ENCODE results near the gene ZRANB3. TPM values are rescaled to one million over a fixed set of nuclear protein-coding genes. Genes with fewer than 3 reads are reported as not detected.

The ZRANB3 gene
- total RNA-seq, 6 donors from 2014 or later = 1.00 to 4.0 (median 2.0) TPM

- WGBS, 2 donors = 100% methylated on average over 2 of the region's 2 CpGs
- H3K9me3 ChIP-seq = no peaks in the 10 kb centered on the region
- H3K27ac ChIP-seq = no peak overlapping the region
- H3K4me3 ChIP-seq = no peak overlapping the region
- TF ChIP-seq EP300 (IDR thresholded peaks at IDR 0.05) (no peak), POLR2AphosphoS5 (IDR thresholded peaks at IDR 0.05) (no peak), POLR2A (IDR thresholded peaks at IDR 0.05) (no peak), CTCF (IDR thresholded peaks at IDR 0.05) (no peak)
- no peak for DNase-seq
- no peak for ATAC-seq (ENCODE audit: low FRiP score in 2 of 2)
- H3K4me1 ChIP-seq = no peaks in the 10 kb centered on the region
- H3K36me3 ChIP-seq = no peaks in the 10 kb centered on the region
- H3K27me3 ChIP-seq = no peaks in the 10 kb centered on the region
Observed at GRCh38 chr2:135238651-135239050, 292.4 kb downstream of the ZRANB3 start.

- Histone ChIP-seq H3K9me3 (no peaks in the 10 kb centered on the region), H3K4me1 (no peaks in the 10 kb centered on the region), H3K27ac (no peak overlapping the region), H3K4me3 (no peak overlapping the region), H3K27me3 (no peaks in the 10 kb centered on the region), H3K36me3 (no peaks in the 10 kb centered on the region)
- DNase-seq = no peak
- no peak for ATAC-seq (ENCODE audit: low FRiP score in 2 of 2)
- TF ChIP-seq EP300 (IDR thresholded peaks at IDR 0.05) = no peak
- TF ChIP-seq POLR2A (IDR thresholded peaks at IDR 0.05) = no peak
- TF ChIP-seq CTCF (IDR thresholded peaks at IDR 0.05) = no peak
- no peak for TF ChIP-seq POLR2AphosphoS5 (IDR thresholded peaks at IDR 0.05)
- WGBS, 2 donors = 30 to 42% methylated on average over 1 of the region's 1 CpG
Observed at GRCh38 chr2:135230150-135230549, 300.9 kb downstream of the ZRANB3 start.

- H3K4me3 ChIP-seq = no peak overlapping the region
- H3K27me3 ChIP-seq = no peaks in the 10 kb centered on the region
- H3K9me3 ChIP-seq = no peaks in the 10 kb centered on the region
- H3K36me3 ChIP-seq = no peaks in the 10 kb centered on the region
- DNase-seq (no peak), ATAC-seq (ENCODE audit: low FRiP score in 2 of 2) (no peak)
- H3K4me1 ChIP-seq = no peaks in the 10 kb centered on the region
- 82 to 88% methylated on average over 1 of the region's 1 CpG for WGBS, 2 donors
- no peak for TF ChIP-seq POLR2A (IDR thresholded peaks at IDR 0.05)
- no peak for TF ChIP-seq EP300 (IDR thresholded peaks at IDR 0.05)
- TF ChIP-seq CTCF (IDR thresholded peaks at IDR 0.05) = no peak
- no peak for TF ChIP-seq POLR2AphosphoS5 (IDR thresholded peaks at IDR 0.05)
- H3K27ac ChIP-seq = no peak overlapping the region
Observed at GRCh38 chr2:135227386-135227785, 303.6 kb downstream of the ZRANB3 start.

GRCh38 chr2:135226961-135227360 lies 304.1 kb downstream of the ZRANB3 start:
- no peak for ATAC-seq (ENCODE audit: low FRiP score in 2 of 2)
- Histone ChIP-seq H3K4me3 (no peak overlapping the region), H3K27me3 (no peaks in the 10 kb centered on the region), H3K27ac (no peak overlapping the region), H3K36me3 (no peaks in the 10 kb centered on the region), H3K4me1 (no peaks in the 10 kb centered on the region), H3K9me3 (no peaks in the 10 kb centered on the region)
- TF ChIP-seq POLR2A (IDR thresholded peaks at IDR 0.05) (no peak), EP300 (IDR thresholded peaks at IDR 0.05) (no peak), POLR2AphosphoS5 (IDR thresholded peaks at IDR 0.05) (no peak), CTCF (IDR thresholded peaks at IDR 0.05) (no peak)
- DNase-seq = no peak
- 59 to 65% methylated on average over 1 of the region's 1 CpG for WGBS, 2 donors

GRCh38 chr2:135225781-135226180 lies 305.2 kb downstream of the ZRANB3 start:
- ATAC-seq (ENCODE audit: low FRiP score in 2 of 2) = no peak
- no peaks in the 10 kb centered on the region for H3K36me3 ChIP-seq
- H3K27ac ChIP-seq = no peak overlapping the region
- H3K9me3 ChIP-seq = no peaks in the 10 kb centered on the region
- H3K4me3 ChIP-seq = no peak overlapping the region
- TF ChIP-seq POLR2AphosphoS5 (IDR thresholded peaks at IDR 0.05) (no peak), EP300 (IDR thresholded peaks at IDR 0.05) (no peak), CTCF (IDR thresholded peaks at IDR 0.05) (no peak), POLR2A (IDR thresholded peaks at IDR 0.05) (no peak)
- H3K4me1 ChIP-seq = no peaks in the 10 kb centered on the region
- no peaks in the 10 kb centered on the region for H3K27me3 ChIP-seq
- DNase-seq = no peak
